Lower lobe of right lung (tissue), 2 donors: ENCODE results near the gene EVI5L. TPM values are rescaled to one million over a fixed set of nuclear protein-coding genes. Genes with fewer than 3 reads are reported as not detected.

Experiments
- ATAC-seq, 2 donors: fragments of 200-7000 bp; cut with Tn5 transposase; one replicate each; pipeline ENCODE4 v1.9.1; 2020 to 2022; ENCODE audit warnings: mild to moderate bottlenecking in 2 of 2, moderate library complexity in 2 of 2
- DNase-seq: peaks from one replicate; pipeline ENCODE4 v3.0.0-alpha.2; 2020
- H3K27ac ChIP-seq: fragments of 200-600 bp; one replicate; pipeline ENCODE4 v1.8.0; 2022
- H3K27me3 ChIP-seq: fragments of 200-600 bp; one replicate; pipeline ENCODE4 v1.8.0; 2022; ENCODE audit warnings: low read depth
- H3K36me3 ChIP-seq: fragments of 200-600 bp; one replicate; pipeline ENCODE4 v1.8.0; 2022; ENCODE audit warnings: mild to moderate bottlenecking
- H3K4me1 ChIP-seq: fragments of 200-600 bp; one replicate; pipeline ENCODE4 v1.8.0; 2022
- H3K4me3 ChIP-seq: fragments of 200-600 bp; one replicate; pipeline ENCODE4 v1.8.0; 2022; ENCODE audit warnings: mild to moderate bottlenecking
- H3K9me3 ChIP-seq: fragments of 200-600 bp; one replicate; pipeline ENCODE4 v1.8.0; 2022
- CTCF ChIP-seq: fragments of 200-600 bp; IDR thresholded peaks from one replicate; pipeline ENCODE4 v1.8.0; 2022; ENCODE audit warnings: antibody characterized with exemption, mild to moderate bottlenecking
- intact Hi-C: fragments of 100-400 bp; cut with DNase I; formaldehyde crosslinking; loops from one replicate; pipeline ENCODE4 v1.11.0; 2022
- total RNA-seq: library from RNA; stranded (reverse); fragmentation: NEBNext Ultra II Directional; extraction: Animal tissue kit (Norgen Biotek cat#: 25700); gene quantifications from one replicate; pipeline ENCODE4 v1.2.1, GENCODE V29; 2021
- donor health status: DM: no; HTN: yes; CAD: no; lungs with severe emphysema.

Gene EVI5L
- total RNA-seq, 1 donor from 2014 or later, result 11.7 TPM

- no peak for DNase-seq
- no peaks in the 10 kb centered on the region for H3K36me3 ChIP-seq
- no peak overlapping the region for H3K4me3 ChIP-seq
- no peak for TF ChIP-seq CTCF
- no peak overlapping the region for H3K27ac ChIP-seq
- H3K27me3 ChIP-seq, result no peaks in the 10 kb centered on the region
- intact Hi-C loops, result no loop called here
- H3K4me1 ChIP-seq, result peaks cover 7% of the 10 kb centered on the region
- ATAC-seq, result no peak
- no peaks in the 10 kb centered on the region for H3K9me3 ChIP-seq
These were observed 23.7 kb downstream of the EVI5L start for GRCh38 chr19:7853770-7854128.

- intact Hi-C loops, result no loop called here
- Histone ChIP-seq H3K9me3 (no peaks in the 10 kb centered on the region), H3K27me3 (no peaks in the 10 kb centered on the region), H3K36me3 (no peaks in the 10 kb centered on the region), H3K4me3 (no peak overlapping the region), H3K27ac (no peak overlapping the region), H3K4me1 (peaks cover 7% of the 10 kb centered on the region)
- no peak for TF ChIP-seq CTCF
- ATAC-seq (no peak), DNase-seq (no peak)
These were observed 25.5 kb downstream of the EVI5L start for GRCh38 chr19:7855426-7856108.

GRCh38 chr19:7856109-7856591 is 26.1 kb downstream of the EVI5L start:
- Histone ChIP-seq H3K36me3 (no peaks in the 10 kb centered on the region), H3K9me3 (no peaks in the 10 kb centered on the region), H3K4me1 (peaks cover 7% of the 10 kb centered on the region), H3K27ac (no peak overlapping the region), H3K4me3 (no peak overlapping the region), H3K27me3 (peaks cover under 1% of the 10 kb centered on the region)
- TF ChIP-seq CTCF, result no peak
- intact Hi-C loops, result no loop called here
- DNase-seq (no peak), ATAC-seq (no peak)

GRCh38 chr19:7856679-7857663 is 27.0 kb downstream of the EVI5L start:
- intact Hi-C loops, result no loop called here
- DNase-seq, result no peak

More at GRCh38 chr19:7856679-7857663, 27.0 kb downstream of the EVI5L start:
- peaks cover 8% of the 10 kb centered on the region for H3K27me3 ChIP-seq
- no peaks in the 10 kb centered on the region for H3K9me3 ChIP-seq
- H3K27ac ChIP-seq, result no peak overlapping the region
- H3K4me1 ChIP-seq, result peaks cover 13% of the 10 kb centered on the region
- H3K36me3 ChIP-seq, result no peaks in the 10 kb centered on the region
- no peak for TF ChIP-seq CTCF
- no peak for ATAC-seq
- H3K4me3 ChIP-seq, result no peak overlapping the region
